ENCODE data around the gene EVA1C.

EVA1C gene

GRCh38 chr21:32468681-32469111 is 56.2 kb downstream of the EVA1C start:
- no peak overlapping the region for H3K4me3 ChIP-seq (ENCODE audit: control insufficient read depth, low read depth, low read length)
- TF ChIP-seq CTCF (IDR thresholded peaks at IDR 0.05; ENCODE audit: control insufficient read depth, insufficient read depth, low read depth, low read length, missing control alignments) = no peak
- DNase-seq (ENCODE audit: low read depth) = no peak

GRCh38 chr21:32469628-32470027 is 57.1 kb downstream of the EVA1C start:
- no peak for DNase-seq (ENCODE audit: low read depth)
- TF ChIP-seq CTCF (IDR thresholded peaks at IDR 0.05; ENCODE audit: control insufficient read depth, insufficient read depth, low read depth, low read length, missing control alignments) = no peak
- no peak overlapping the region for H3K4me3 ChIP-seq (ENCODE audit: control insufficient read depth, low read depth, low read length)

- H3K4me3 ChIP-seq (ENCODE audit: control insufficient read depth, low read depth, low read length) = no peak overlapping the region
- no peak for DNase-seq (ENCODE audit: low read depth)
- no peak for TF ChIP-seq CTCF (IDR thresholded peaks at IDR 0.05; ENCODE audit: control insufficient read depth, insufficient read depth, low read depth, low read length, missing control alignments)
Measured at GRCh38 chr21:32470206-32470605, 57.7 kb downstream of the EVA1C start.

- DNase-seq (ENCODE audit: low read depth) = no peak
- no peak for TF ChIP-seq CTCF (IDR thresholded peaks at IDR 0.05; ENCODE audit: control insufficient read depth, insufficient read depth, low read depth, low read length, missing control alignments)
- no peak overlapping the region for H3K4me3 ChIP-seq (ENCODE audit: control insufficient read depth, low read depth, low read length)
Measured at GRCh38 chr21:32472890-32473765, 60.6 kb downstream of the EVA1C start.

GRCh38 chr21:32474179-32475059 is 61.9 kb downstream of the EVA1C start:
- H3K4me3 ChIP-seq (ENCODE audit: control insufficient read depth, low read depth, low read length) = no peak overlapping the region
- DNase-seq (ENCODE audit: low read depth) = no peak
- TF ChIP-seq CTCF (IDR thresholded peaks at IDR 0.05; ENCODE audit: control insufficient read depth, insufficient read depth, low read depth, low read length, missing control alignments) = no peak

GRCh38 chr21:32475162-32475812 is 62.8 kb downstream of the EVA1C start:
- no peak overlapping the region for H3K4me3 ChIP-seq (ENCODE audit: control insufficient read depth, low read depth, low read length)
- no peak for TF ChIP-seq CTCF (IDR thresholded peaks at IDR 0.05; ENCODE audit: control insufficient read depth, insufficient read depth, low read depth, low read length, missing control alignments)
- DNase-seq (ENCODE audit: low read depth) = peak; percentile 82

Data from AG09309 (cell line).